PC-3 (cell line): ENCODE measurements around the gene DCHS2. TPM values are rescaled to one million over a fixed set of nuclear protein-coding genes. Genes with fewer than 3 reads are reported as not detected.

Source experiments
- ATAC-seq: fragments of 200-7000 bp; cut with Tn5 transposase; 2 replicates; pipeline ENCODE4 v1.9.1; 2020; ENCODE audit warnings: mild to moderate bottlenecking, moderate library complexity
- BruUV-seq: library from RNA; stranded (reverse); fragments of 400-500 nt; replicated peaks from 2 replicates; lab custom pipeline; 2021; lab: Mats Ljungman, UMichigan
- CTCF ChIA-PET: fragments of 300-600 bp; sonication (Branson Sonifier 250); formaldehyde crosslinking; loops from one replicate; lab custom pipeline; 2022; ENCODE audit warnings: antibody characterized with exemption; lab: Charles Lee
- POLR2A ChIA-PET: fragments of 300-600 bp; sonication (Branson Sonifier 250); formaldehyde crosslinking; loops from one replicate; lab custom pipeline; 2022; ENCODE audit warnings: antibody characterized with exemption; ENCODE audit not compliant: unreplicated experiment; lab: Charles Lee
- DNase-seq: peaks from one replicate; pipeline ENCODE4 v3.0.0-alpha.2; 2015
- H2AFZ ChIP-seq: fragments of 300-600 bp; sonication (generic); 2 replicates; pipeline ENCODE4 v1.6.0; 2016; ENCODE audit warnings: antibody characterized with exemption, low read length
- H3F3A ChIP-seq: fragments of 300-600 bp; sonication (generic); one replicate; pipeline ENCODE4 v1.6.0; 2017; ENCODE audit warnings: antibody characterized with exemption, low read length, control low read depth, mild to moderate bottlenecking; ENCODE audit not compliant: unreplicated experiment
- H3K27ac ChIP-seq: fragments of 300-600 bp; sonication (generic); 2 replicates; pipeline ENCODE4 v1.5.1; 2016; ENCODE audit warnings: mild to moderate bottlenecking, low read length
- H3K27me3 ChIP-seq: fragments of 300-600 bp; sonication (generic); 2 replicates; pipeline ENCODE4 v1.6.1; 2016; ENCODE audit warnings: low read length, mixed read lengths
- H3K36me3 ChIP-seq: fragments of 300-600 bp; sonication (generic); 2 replicates; pipeline ENCODE4 v1.6.1; 2016; ENCODE audit warnings: low read depth, mixed run types, low read length, mixed read lengths
- H3K4me1 ChIP-seq: fragments of 300-600 bp; sonication (generic); 2 replicates; pipeline ENCODE4 v1.5.1; 2016; ENCODE audit warnings: low read length; ENCODE audit not compliant: insufficient read depth
- H3K4me2 ChIP-seq: fragments of 300-600 bp; sonication (generic); 2 replicates; pipeline ENCODE4 v1.6.0; 2016; ENCODE audit warnings: low read length
- H3K4me3 ChIP-seq: fragments of 300-600 bp; sonication (generic); 2 replicates; pipeline ENCODE4 v1.5.1; 2016; ENCODE audit warnings: mild to moderate bottlenecking, low read length, mixed read lengths
- H3K79me2 ChIP-seq: fragments of 300-600 bp; sonication (generic); 2 replicates; pipeline ENCODE4 v1.6.1; 2017; ENCODE audit warnings: low read length, mixed read lengths
- H3K9ac ChIP-seq: fragments of 300-600 bp; sonication (generic); 2 replicates; pipeline ENCODE4 v1.6.0; 2016; ENCODE audit warnings: mild to moderate bottlenecking, low read length
- H3K9me2 ChIP-seq: fragments of 300-600 bp; sonication (generic); replicated peaks from 2 replicates; pipeline ENCODE4 v1.6.1; 2016; ENCODE audit warnings: mixed run types, low read length, mixed read lengths
- H3K9me3 ChIP-seq: fragments of 300-600 bp; sonication (generic); 2 replicates; pipeline ENCODE4 v1.6.1; 2016; ENCODE audit warnings: low read length, mixed read lengths
- H4K20me1 ChIP-seq: fragments of 300-600 bp; sonication (generic); 2 replicates; pipeline ENCODE4 v1.6.1; 2016; ENCODE audit warnings: low read length, mixed read lengths
- CTCF ChIP-seq: fragments of 300-600 bp; sonication (generic); conservative IDR thresholded peaks from 2 replicates; pipeline ENCODE4 v1.5.1; 2017; ENCODE audit warnings: antibody characterized with exemption, low read depth, mild to moderate bottlenecking, low read length
- EZH2 ChIP-seq: fragments of 300-600 bp; sonication (generic); IDR thresholded peaks from one replicate; pipeline ENCODE4 v1.6.1; 2017; ENCODE audit warnings: antibody characterized with exemption, mild to moderate bottlenecking, low read length; ENCODE audit not compliant: unreplicated experiment
- EZH2phosphoT487 ChIP-seq: fragments of 300-600 bp; sonication (generic); IDR thresholded peaks from 2 replicates; pipeline ENCODE4 v1.6.1; 2018; ENCODE audit warnings: mild to moderate bottlenecking, antibody characterized with exemption, low read length, borderline replicate concordance
- intact Hi-C: fragments of 100-400 bp; cut with micrococcal nuclease; formaldehyde crosslinking; loops from 2 replicates; pipeline ENCODE4 v1.9.0; 2023
- total RNA-seq: library from RNA; depleted of rRNA; stranded (reverse); fragments of >200 nt; gene quantifications from 2 replicates; pipeline ENCODE4 v1.2.3, GENCODE V29; 2014

The DCHS2 gene
- total RNA-seq, 1 experiment from 2014 or later: 0.22 TPM

GRCh38 chr4:154308207-154308606, 183.4 kb downstream of the DCHS2 start:
- CTCF ChIA-PET: no interaction called here
- no peak for ATAC-seq
- intact Hi-C loops: no loop called here
- Histone ChIP-seq H3K36me3 (no peaks in the 10 kb centered on the region), H3K27me3 (no peaks in the 10 kb centered on the region), H3K27ac (no peak overlapping the region), H3K4me2 (no peak overlapping the region), H3K79me2 (no peaks in the 10 kb centered on the region), H3F3A (no peaks in the 10 kb centered on the region), H3K9ac (no peak overlapping the region), H3K9me3 (no peaks in the 10 kb centered on the region), H4K20me1 (no peaks in the 10 kb centered on the region), H2AFZ (no peak overlapping the region), H3K4me3 (no peak overlapping the region), H3K4me1 (no peaks in the 10 kb centered on the region), H3K9me2 (no peaks in the 10 kb centered on the region)
- no peak for DNase-seq
- BruUV-seq: no TSS peak
- TF ChIP-seq EZH2: no peak
- TF ChIP-seq CTCF: no peak
- no peak for TF ChIP-seq EZH2phosphoT487
- POLR2A ChIA-PET: no interaction called here

- H3K4me1 ChIP-seq: no peaks in the 10 kb centered on the region
- H4K20me1 ChIP-seq: no peaks in the 10 kb centered on the region
- H3K9me2 ChIP-seq: no peaks in the 10 kb centered on the region
- H2AFZ ChIP-seq: no peak overlapping the region
- H3K79me2 ChIP-seq: no peaks in the 10 kb centered on the region
- intact Hi-C loops: no loop called here
- DNase-seq (no peak), ATAC-seq (no peak)
- H3F3A ChIP-seq: no peaks in the 10 kb centered on the region
- no TSS peak for BruUV-seq
- no peaks in the 10 kb centered on the region for H3K27me3 ChIP-seq
- ChIA-PET POLR2A (no interaction called here), CTCF (no interaction called here)
- no peak overlapping the region for H3K4me2 ChIP-seq
- H3K9ac ChIP-seq: no peak overlapping the region
- no peak overlapping the region for H3K4me3 ChIP-seq
- no peaks in the 10 kb centered on the region for H3K36me3 ChIP-seq
- TF ChIP-seq CTCF (no peak), EZH2phosphoT487 (no peak), EZH2 (no peak)
- no peaks in the 10 kb centered on the region for H3K9me3 ChIP-seq
- no peak overlapping the region for H3K27ac ChIP-seq
These were observed 184.1 kb downstream of the DCHS2 start for GRCh38 chr4:154307451-154307850.

- no peak overlapping the region for H3K4me2 ChIP-seq
- no peaks in the 10 kb centered on the region for H3K79me2 ChIP-seq
- intact Hi-C loops: no loop called here
- no peak overlapping the region for H3K4me3 ChIP-seq
- BruUV-seq: no TSS peak
- H4K20me1 ChIP-seq: no peaks in the 10 kb centered on the region
- H3K36me3 ChIP-seq: no peaks in the 10 kb centered on the region
- DNase-seq: no peak
- ChIA-PET CTCF (no interaction called here), POLR2A (no interaction called here)
- H3K4me1 ChIP-seq: no peaks in the 10 kb centered on the region
- H3K9ac ChIP-seq: no peak overlapping the region
- TF ChIP-seq CTCF (no peak), EZH2 (no peak), EZH2phosphoT487 (no peak)
- no peak overlapping the region for H3K27ac ChIP-seq
- no peaks in the 10 kb centered on the region for H3K9me3 ChIP-seq
- no peak overlapping the region for H2AFZ ChIP-seq
- no peaks in the 10 kb centered on the region for H3K9me2 ChIP-seq
- no peaks in the 10 kb centered on the region for H3F3A ChIP-seq
- peaks cover 5% of the 10 kb centered on the region for H3K27me3 ChIP-seq
- ATAC-seq: no peak
These were observed 186.0 kb downstream of the DCHS2 start for GRCh38 chr4:154305616-154306015.
